Heart left ventricle (tissue), 16 donors: ENCODE results near the gene IL12A. TPM values are rescaled to one million over a fixed set of nuclear protein-coding genes. Genes with fewer than 3 reads are reported as not detected.

Experiments
- ATAC-seq, 4 donors: fragments of 200-7000 bp; cut with Tn5 transposase; one replicate each; pipeline ENCODE4 v1.9.1; 2020 to 2022; ENCODE audit warnings: moderate library complexity in 4 of 4, mild to moderate bottlenecking in 3 of 4, moderate number of reproducible peaks in 1 of 4
- DNase-seq, 5 donors: peaks; one replicate each; pipeline ENCODE4 v3.0.0-alpha.2; 2020
- H3K27ac ChIP-seq, 12 donors: fragments of 200-600 bp; sonication (generic) in 4 of 12; one replicate each; pipeline versions ENCODE4 v1.5.0 to v1.8.0; 2016 to 2022; ENCODE audit warnings: mild to moderate bottlenecking in 2 of 12
- H3K27me3 ChIP-seq, 9 donors: fragments of 200-600 bp; sonication (generic) in 2 of 9; one replicate each; pipeline versions ENCODE4 v1.5.1 to v1.8.0; 2016 to 2022; ENCODE audit warnings: mild to moderate bottlenecking in 3 of 9
- H3K36me3 ChIP-seq, 9 donors: fragments of 200-600 bp; sonication (generic) in 2 of 9; one replicate each; pipeline versions ENCODE4 v1.5.0 to v1.8.0; 2018 to 2022; ENCODE audit warnings: mild to moderate bottlenecking in 2 of 9
- H3K4me1 ChIP-seq, 12 donors: fragments of 200-600 bp; sonication (generic) in 4 of 12; one replicate each; pipeline versions ENCODE4 v1.5.0 to v1.8.0; 2016 to 2022; ENCODE audit warnings: mild to moderate bottlenecking in 3 of 12
- H3K4me3 ChIP-seq, 12 donors: fragments of 200-600 bp; sonication (generic) in 4 of 12; one replicate each; pipeline versions ENCODE4 v1.5.0 to v1.8.0; 2017 to 2022; ENCODE audit warnings: mild to moderate bottlenecking in 9 of 12, moderate library complexity in 4 of 12
- H3K9me3 ChIP-seq, 12 donors: fragments of 200-600 bp; sonication (generic) in 4 of 12; one replicate each; pipeline versions ENCODE4 v1.5.0 to v1.8.0; 2016 to 2022; ENCODE audit warnings: mild to moderate bottlenecking in 1 of 12
- CTCF ChIP-seq, 12 donors: fragments of 200-600 bp; sonication (generic) in 4 of 12; IDR thresholded peaks; one replicate each; pipeline versions ENCODE4 v1.5.0 to v1.8.0; 2018 to 2022; ENCODE audit warnings: antibody characterized with exemption in 12 of 12, mild to moderate bottlenecking in 5 of 12
- POLR2A ChIP-seq, 2 donors: fragments of 450-650 bp; IDR thresholded peaks; one replicate each; pipeline ENCODE4 v1.6.1; 2017; ENCODE audit warnings: antibody characterized with exemption in 2 of 2, mild to moderate bottlenecking in 2 of 2, moderate library complexity in 2 of 2
- WGBS, 4 donors: extraction: QIAGEN DNeasy Blood & Tissue Kit in 2 of 4; methylation state at CpG; one replicate each; pipeline versions ENCODE4 v1.1.5 to v1.1.7; 2013 to 2018; 5-methylcytosine and 5-hydroxymethylcytosine counted together
- intact Hi-C, 10 donors: fragments of 100-400 bp; cut with DNase I; formaldehyde crosslinking; loops; one replicate each; pipeline versions ENCODE4 v1.11.1 to v1.14.2; 2022
- polyA plus RNA-seq, 2 donors: library from polyadenylated mRNA; stranded (reverse); fragments of 200-250 nt; gene quantifications; one replicate each; pipeline ENCODE4 v1.2.3, GENCODE V29; 2013
- total RNA-seq, 9 donors: library from RNA; depleted of rRNA in 2 of 9; stranded (reverse); fragments of >200 nt in 2 of 9; fragmentation: NEBNext Ultra II Directional in 3 of 9; extraction: Animal tissue kit (Norgen Biotek cat#: 25700) in 3 of 9; gene quantifications; one replicate each; pipeline versions ENCODE4 v1.1.0 to v1.2.4, GENCODE V29; 2016 to 2023
- donor health status: ischemic (EF 13 %, LVEDD 7.1; RV severe dilation, severe dysfunction).
- donor health status: healthy with polysubstance abuse.
- donor health status: DM: no; HTN: yes; CAD: no.
- donor health status: DM: no; HTN: no; CAD: no.
- donor health status: ischemic (EF 25% LVEDD 6.9; RV normal size, moderate dysfunction).
- donor health status: ischemic (EF 25% LVEDD 5.7; RV mildly dilated, moderate dysfunction).
- donor health status: healthy.
- donor health status: DM: yes; HTN: yes; CAD: no.
- donor health status: ischemic (EF 35%, LVEDD 5.7; RV mildly dilated, moderate dysfunction).
- donor health status: nonischemic (EF 11% LVEDD 7.7; RV severe dilation, severe dysfunction).
- donor health status: DM: yes; HTN: yes; CAD: no.
- donor health status: PGD.
- donor health status: ischemic (EF 29% LVEDD 5.4; RV normal size, mild dysfunction).
- donor health status: nonischemic (EF 23%, LVEDD 6.1; RV moderate dilation, normal function).

Gene IL12A
- total and polyA plus RNA-seq, 11 donors, result 0.42 to 3.3 (median 0.57) TPM

- TF ChIP-seq CTCF (IDR thresholded peaks at IDR 0.05) (no peak), POLR2A (IDR thresholded peaks at IDR 0.05) (no peak)
- Histone ChIP-seq H3K9me3 (no peaks in the 10 kb centered on the region), H3K4me3 (no peak overlapping the region), H3K27ac (no peak overlapping the region), H3K36me3 (no peaks in the 10 kb centered on the region), H3K4me1 (peaks cover 0 to 3% (median 0%) of the 10 kb centered on the region in 12 donors), H3K27me3 (no peaks in the 10 kb centered on the region)
- no peak for DNase-seq
- intact Hi-C loops, result no loop called here
- 86 to 87% (median 86%) methylated on average over 7 of the region's 7 CpGs for WGBS, 4 donors
- ATAC-seq, result no peak
Measured at GRCh38 chr3:159964166-159964973, 24.3 kb upstream of the IL12A start.

- peaks cover 0 to 3% (median 0%) of the 10 kb centered on the region in 12 donors for H3K4me1 ChIP-seq
- ATAC-seq (no peak), DNase-seq (no peak)
- TF ChIP-seq CTCF (IDR thresholded peaks at IDR 0.05) (no peak), POLR2A (IDR thresholded peaks at IDR 0.05) (no peak)
- no peaks in the 10 kb centered on the region for H3K36me3 ChIP-seq
- H3K27me3 ChIP-seq, result no peaks in the 10 kb centered on the region
- no peaks in the 10 kb centered on the region for H3K9me3 ChIP-seq
- WGBS, 4 donors, result 71 to 95% (median 78%) methylated on average over 7 of the region's 7 CpGs
- intact Hi-C loops, result no loop called here
- H3K4me3 ChIP-seq, result no peak overlapping the region
- no peak overlapping the region for H3K27ac ChIP-seq
Measured at GRCh38 chr3:159971311-159971710, 17.3 kb upstream of the IL12A start.

GRCh38 chr3:159977295-159977694 lies 11.3 kb upstream of the IL12A start:
- H3K9me3 ChIP-seq, result peaks cover 0 to 5% (median 0%) of the 10 kb centered on the region in 12 donors
- ATAC-seq, result no peak
- no peaks in the 10 kb centered on the region for H3K36me3 ChIP-seq
- H3K4me3 ChIP-seq, result no peak overlapping the region
- intact Hi-C loops, result no loop called here
- H3K27ac ChIP-seq, result peak overlapping the region in 3 of 12 donors; percentile 58 to 73 (median 60)
- peaks cover 0 to 8% (median 0%) of the 10 kb centered on the region in 12 donors for H3K4me1 ChIP-seq
- no peak for TF ChIP-seq CTCF (IDR thresholded peaks at IDR 0.05)
- TF ChIP-seq POLR2A (IDR thresholded peaks at IDR 0.05), result no peak
- no peak for DNase-seq
- no peaks in the 10 kb centered on the region for H3K27me3 ChIP-seq
- 83 to 94% (median 93%) methylated on average over 6 of the region's 6 CpGs for WGBS, 4 donors

- ATAC-seq (peak; percentile 98 to 100 (median 99)), DNase-seq (peak in 4 of 5 donors; percentile 29 to 66 (median 50))
- TF ChIP-seq POLR2A (IDR thresholded peaks at IDR 0.05) (no peak), CTCF (IDR thresholded peaks at IDR 0.05) (no peak)
- Histone ChIP-seq H3K9me3 (peaks cover 0 to 5% (median 0%) of the 10 kb centered on the region in 12 donors), H3K4me1 (peaks cover 0 to 8% (median 0%) of the 10 kb centered on the region in 12 donors), H3K4me3 (no peak overlapping the region), H3K27me3 (no peaks in the 10 kb centered on the region), H3K36me3 (no peaks in the 10 kb centered on the region), H3K27ac (peak overlapping the region; percentile 5 to 77 (median 59))
- 30 to 50% (median 41%) methylated on average over 3 of the region's 3 CpGs for WGBS, 4 donors
- intact Hi-C loops, result no loop called here
Measured at GRCh38 chr3:159978353-159978752, 10.3 kb upstream of the IL12A start.
